Stomach smooth muscle (tissue), 2 donors: Measurements from ENCODE around the gene SSR3.

Source experiments
- H3K27ac ChIP-seq: one replicate; pipeline ENCODE4 v1.7.0; 2013; ENCODE audit warnings: mild to moderate bottlenecking, low read length, inconsistent platforms
- H3K27me3 ChIP-seq, 2 donors: one replicate each; pipeline ENCODE4 v1.7.0; 2013; ENCODE audit warnings: low read length in 2 of 2; ENCODE audit not compliant: insufficient read depth in 2 of 2, control insufficient read depth in 1 of 2
- H3K36me3 ChIP-seq, 2 donors: one replicate each; pipeline ENCODE4 v1.7.0; 2013; ENCODE audit warnings: low read length in 2 of 2; ENCODE audit not compliant: control insufficient read depth in 2 of 2, insufficient read depth in 2 of 2
- H3K4me1 ChIP-seq: one replicate; pipeline ENCODE4 v1.7.0; 2013; ENCODE audit warnings: low read length; ENCODE audit not compliant: control insufficient read depth, insufficient read depth
- H3K4me3 ChIP-seq, 2 donors: one replicate each; pipeline ENCODE4 v1.7.0; 2013; ENCODE audit warnings: low read length in 2 of 2
- H3K9ac ChIP-seq, 2 donors: one replicate each; pipeline ENCODE4 v1.7.0; 2013; ENCODE audit warnings: low read length in 2 of 2, mild to moderate bottlenecking in 1 of 2
- H3K9me3 ChIP-seq, 2 donors: one replicate each; pipeline ENCODE4 v1.7.0; 2013; ENCODE audit warnings: low read length in 2 of 2; ENCODE audit not compliant: control insufficient read depth in 2 of 2
- donor health status: healthy.
- donor health status: Pancreatic carcinoma.

The SSR3 gene

GRCh38 chr3:156551746-156552145 lies 3.2 kb downstream of the SSR3 start:
- Histone ChIP-seq H3K27ac (no peak overlapping the region), H3K9me3 (no peaks in the 10 kb centered on the region), H3K27me3 (no peaks in the 10 kb centered on the region), H3K9ac (no peak overlapping the region), H3K4me3 (no peak overlapping the region), H3K36me3 (peaks cover 6 to 13% of the 10 kb centered on the region in 2 donors), H3K4me1 (peaks cover 5% of the 10 kb centered on the region)

DNA sequence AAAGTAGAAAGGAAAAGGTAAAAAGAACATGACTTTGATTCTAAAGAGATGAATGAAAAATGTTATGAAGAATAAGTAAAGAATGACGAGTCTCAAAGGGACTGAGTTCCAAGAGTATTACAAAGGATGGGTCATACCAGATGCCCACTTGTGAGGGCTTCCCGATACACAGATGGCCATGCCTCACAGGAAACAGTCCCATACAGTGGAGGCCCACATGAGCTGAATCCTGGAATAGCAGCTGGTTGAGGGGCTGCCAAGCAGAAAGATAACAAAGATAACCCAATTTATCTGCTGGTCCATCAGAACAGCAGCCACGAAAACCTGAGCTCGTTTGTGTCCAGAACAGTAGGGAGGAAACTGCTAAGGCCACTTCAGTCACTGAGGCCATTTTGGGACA lies 3.7 kb downstream of the SSR3 start:
- H3K4me1 ChIP-seq = peaks cover 5% of the 10 kb centered on the region
- no peaks in the 10 kb centered on the region for H3K27me3 ChIP-seq
- peaks cover 6 to 13% of the 10 kb centered on the region in 2 donors for H3K36me3 ChIP-seq
- H3K9me3 ChIP-seq = no peaks in the 10 kb centered on the region
- no peak overlapping the region for H3K9ac ChIP-seq
- no peak overlapping the region for H3K27ac ChIP-seq
- H3K4me3 ChIP-seq = no peak overlapping the region

GRCh38 chr3:156548902-156549301 lies 6.0 kb downstream of the SSR3 start:
- H3K9ac ChIP-seq = no peak overlapping the region
- H3K27ac ChIP-seq = no peak overlapping the region
- H3K27me3 ChIP-seq = no peaks in the 10 kb centered on the region
- H3K4me1 ChIP-seq = peaks cover 5% of the 10 kb centered on the region
- H3K9me3 ChIP-seq = no peaks in the 10 kb centered on the region
- H3K36me3 ChIP-seq = peaks cover 6 to 13% of the 10 kb centered on the region in 2 donors
- no peak overlapping the region for H3K4me3 ChIP-seq

- Histone ChIP-seq H3K36me3 (peaks cover 6 to 19% of the 10 kb centered on the region in 2 donors), H3K9me3 (no peaks in the 10 kb centered on the region), H3K9ac (peak overlapping the region in 1 of 2 donors; percentile 29), H3K4me3 (no peak overlapping the region), H3K27me3 (no peaks in the 10 kb centered on the region), H3K4me1 (peaks cover 2% of the 10 kb centered on the region), H3K27ac (no peak overlapping the region)
Observed at GRCh38 chr3:156548041-156548687, 6.8 kb downstream of the SSR3 start.

GRCh38 chr3:156547637-156548036 lies 7.3 kb downstream of the SSR3 start:
- no peak overlapping the region for H3K27ac ChIP-seq

DNA sequence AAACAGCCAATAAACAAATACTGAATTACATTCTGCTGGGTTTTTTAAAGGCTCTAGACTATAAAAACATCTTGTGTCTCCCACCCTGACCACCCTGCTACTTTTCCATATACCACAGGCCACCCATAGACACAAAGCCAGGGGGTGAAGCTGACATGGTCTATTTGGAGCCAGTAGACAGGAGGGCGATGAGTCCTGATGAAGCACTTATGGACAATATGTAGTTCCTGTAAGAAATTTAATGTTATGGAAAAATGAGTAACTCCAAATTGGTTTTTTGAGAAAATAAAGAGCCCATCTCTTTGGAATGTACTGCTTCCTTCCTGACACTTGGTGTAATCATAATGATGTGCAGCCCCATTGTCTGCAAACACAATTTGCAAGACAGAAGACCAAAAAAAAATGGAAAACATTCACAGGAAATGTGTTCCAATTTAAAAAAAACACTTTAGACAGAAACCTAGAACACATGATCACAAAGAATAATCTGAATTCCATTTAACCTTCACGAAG lies 11.8 kb downstream of the SSR3 start:
- Histone ChIP-seq H3K36me3 (peaks cover 6 to 13% of the 10 kb centered on the region in 2 donors), H3K27ac (no peak overlapping the region), H3K9ac (no peak overlapping the region), H3K9me3 (no peaks in the 10 kb centered on the region), H3K4me3 (no peak overlapping the region), H3K27me3 (no peaks in the 10 kb centered on the region), H3K4me1 (no peaks in the 10 kb centered on the region)

More at GRCh38 chr3:156547637-156548036, 7.3 kb downstream of the SSR3 start:
- H3K4me1 ChIP-seq = peaks cover 2% of the 10 kb centered on the region
- no peak overlapping the region for H3K9ac ChIP-seq
- H3K4me3 ChIP-seq = no peak overlapping the region
- no peaks in the 10 kb centered on the region for H3K27me3 ChIP-seq
- no peaks in the 10 kb centered on the region for H3K9me3 ChIP-seq
- H3K36me3 ChIP-seq = peaks cover 6 to 23% of the 10 kb centered on the region in 2 donors

DNA sequence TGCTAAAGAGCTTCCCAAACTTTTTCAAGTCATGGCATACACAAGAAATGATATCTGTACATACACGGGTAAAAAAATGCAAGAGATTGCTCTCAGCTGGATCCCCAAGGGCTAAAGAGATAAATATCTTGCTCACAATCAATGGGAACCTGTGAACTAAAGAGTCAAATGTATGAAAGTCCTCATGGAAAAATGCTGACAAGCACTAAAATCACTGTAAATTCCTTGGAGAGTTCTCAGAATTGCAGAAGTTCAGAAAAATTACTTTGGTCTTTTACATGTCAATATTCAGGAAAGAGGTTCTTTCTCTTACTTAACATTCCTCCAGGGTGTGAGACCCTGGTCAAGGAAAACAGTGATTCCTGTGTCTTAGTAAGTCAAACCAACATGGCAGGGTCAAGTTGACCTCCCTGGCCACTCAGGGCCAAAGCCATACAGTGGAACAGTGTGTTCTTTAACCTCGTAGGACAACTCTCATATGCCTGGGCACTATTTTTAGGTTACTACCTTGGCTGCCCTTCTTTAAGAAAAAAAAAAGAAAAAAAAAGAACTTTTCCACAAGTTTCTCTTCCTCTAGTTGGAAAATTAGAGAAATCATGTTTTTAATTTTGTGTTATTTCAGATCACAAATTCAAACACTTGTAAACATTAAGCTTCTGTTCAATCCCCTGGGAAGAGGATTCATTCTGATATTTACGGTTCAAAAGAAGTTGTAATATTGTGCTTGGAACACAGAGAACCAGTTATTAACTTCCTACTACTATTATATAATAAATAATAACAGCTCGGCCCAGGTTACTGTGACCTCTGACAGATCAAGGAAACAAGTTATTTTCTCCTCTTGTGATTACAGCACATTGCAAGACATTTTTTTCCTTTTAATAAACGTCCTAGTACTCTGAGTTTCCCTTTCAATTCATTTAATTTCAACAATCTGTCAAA lies 12.5 kb downstream of the SSR3 start:
- H3K9me3 ChIP-seq = no peaks in the 10 kb centered on the region
- no peak overlapping the region for H3K4me3 ChIP-seq
- no peaks in the 10 kb centered on the region for H3K4me1 ChIP-seq
- H3K27ac ChIP-seq = peak overlapping the region; percentile 12
- no peak overlapping the region for H3K9ac ChIP-seq
- H3K36me3 ChIP-seq = peaks cover 6 to 13% of the 10 kb centered on the region in 2 donors
- no peaks in the 10 kb centered on the region for H3K27me3 ChIP-seq

- H3K36me3 ChIP-seq = peaks cover 6 to 13% of the 10 kb centered on the region in 2 donors
- no peak overlapping the region for H3K4me3 ChIP-seq
Observed at GRCh38 chr3:156539802-156540201, 15.1 kb downstream of the SSR3 start.

DNA sequence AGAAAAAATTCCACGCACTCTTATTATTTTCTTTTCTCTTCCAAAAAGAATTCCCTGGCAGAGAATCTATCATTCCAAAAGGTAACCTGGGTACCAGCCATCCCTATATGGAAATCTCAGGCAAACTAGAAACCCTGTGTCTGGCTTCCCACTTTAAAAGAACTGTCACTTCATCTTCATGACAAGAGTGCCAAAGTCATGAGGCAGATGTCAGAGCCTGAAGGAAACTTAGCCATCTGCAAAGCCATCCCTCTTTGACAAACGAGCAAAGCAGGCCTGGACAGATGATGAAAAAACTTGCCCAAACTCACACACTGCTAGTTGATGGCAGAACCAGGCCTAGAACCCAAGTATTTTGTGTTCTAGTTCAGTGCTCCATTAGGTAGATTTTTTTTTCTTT lies 15.9 kb downstream of the SSR3 start:
- Histone ChIP-seq H3K36me3 (peaks cover 6 to 13% of the 10 kb centered on the region in 2 donors), H3K9me3 (no peaks in the 10 kb centered on the region), H3K4me3 (no peak overlapping the region), H3K27me3 (no peaks in the 10 kb centered on the region), H3K9ac (no peak overlapping the region), H3K27ac (no peak overlapping the region), H3K4me1 (peaks cover 12% of the 10 kb centered on the region)

More at GRCh38 chr3:156539802-156540201, 15.1 kb downstream of the SSR3 start:
- Histone ChIP-seq H3K4me1 (peaks cover 11% of the 10 kb centered on the region), H3K27me3 (no peaks in the 10 kb centered on the region), H3K27ac (no peak overlapping the region), H3K9ac (no peak overlapping the region), H3K9me3 (no peaks in the 10 kb centered on the region)

GRCh38 chr3:156536524-156537316 lies 18.2 kb downstream of the SSR3 start:
- H3K27ac ChIP-seq = no peak overlapping the region
- H3K9ac ChIP-seq = no peak overlapping the region
- peaks cover 18% of the 10 kb centered on the region for H3K4me1 ChIP-seq
- no peaks in the 10 kb centered on the region for H3K27me3 ChIP-seq
- no peak overlapping the region for H3K4me3 ChIP-seq
- H3K36me3 ChIP-seq = peaks cover 2 to 3% of the 10 kb centered on the region in 2 donors
- no peaks in the 10 kb centered on the region for H3K9me3 ChIP-seq
